ENCODE data around the gene NUDT9.
"Not testable (repeated sequence)": the region's sequence is repeated elsewhere in the genome, so short reads cannot be mapped to it uniquely, and the experiment has no call there.

The NUDT9 gene

GRCh38 chr4:87445964-87446363, 23.6 kb downstream of the NUDT9 start:
- Histone ChIP-seq H3K9me3 (ENCODE audit: control insufficient read depth in 5 of 5, low read length in 5 of 5) (no peaks in the 10 kb centered on the region), H3K9ac (ENCODE audit: low read length in 5 of 5) (no peak overlapping the region), H3K36me3 (ENCODE audit: control insufficient read depth in 5 of 5, insufficient read depth in 5 of 5, low read length in 5 of 5) (peaks cover 18 to 53% (median 33%) of the 10 kb centered on the region in 5 donors), H3K4me1 (ENCODE audit: control insufficient read depth in 5 of 5, insufficient read depth in 5 of 5, low read length in 5 of 5) (no peaks in the 10 kb centered on the region), H3K4me3 (ENCODE audit: low read depth in 1 of 5, low read length in 5 of 5) (no peak overlapping the region), H3K27me3 (ENCODE audit: control insufficient read depth in 5 of 5, insufficient read depth in 4 of 5, low read length in 5 of 5) (no peaks in the 10 kb centered on the region), H3K27ac (ENCODE audit: low read depth, low read length) (no peak overlapping the region)

DNA sequence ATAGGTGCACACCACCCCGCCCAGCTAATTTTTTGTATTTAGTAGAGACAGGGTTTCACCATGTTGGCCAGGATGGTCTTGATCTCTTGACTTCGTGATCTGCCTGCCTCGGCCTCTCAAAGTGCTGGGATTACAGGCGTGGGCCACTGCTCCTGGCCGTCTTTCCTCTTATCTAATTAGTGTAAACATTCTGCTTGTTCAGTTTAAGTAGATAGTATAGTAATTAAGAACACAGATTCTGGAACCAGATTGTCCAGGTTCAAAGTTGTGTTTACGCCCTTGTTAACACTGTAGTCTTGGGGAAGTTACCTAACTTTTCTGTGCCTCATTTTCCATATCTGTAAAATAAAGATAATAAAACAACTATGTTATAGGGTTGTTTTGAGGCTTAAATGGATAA, 24.0 kb downstream of the NUDT9 start:
- peaks cover 18 to 56% (median 37%) of the 10 kb centered on the region in 5 donors for H3K36me3 ChIP-seq (ENCODE audit: control insufficient read depth in 5 of 5, insufficient read depth in 5 of 5, low read length in 5 of 5)
- not testable (repeated sequence) for H3K27ac ChIP-seq (ENCODE audit: low read depth, low read length); H3K27me3 ChIP-seq (ENCODE audit: control insufficient read depth in 5 of 5, insufficient read depth in 4 of 5, low read length in 5 of 5); H3K9ac ChIP-seq (ENCODE audit: low read length in 5 of 5); H3K9me3 ChIP-seq (ENCODE audit: control insufficient read depth in 5 of 5, low read length in 5 of 5); H3K4me1 ChIP-seq (ENCODE audit: control insufficient read depth in 5 of 5, insufficient read depth in 5 of 5, low read length in 5 of 5); H3K4me3 ChIP-seq (ENCODE audit: low read depth in 1 of 5, low read length in 5 of 5)

GRCh38 chr4:87451537-87451936, 29.2 kb downstream of the NUDT9 start:
- Histone ChIP-seq H3K36me3 (ENCODE audit: control insufficient read depth in 5 of 5, insufficient read depth in 5 of 5, low read length in 5 of 5) (peaks cover 4 to 31% (median 19%) of the 10 kb centered on the region in 5 donors), H3K4me3 (ENCODE audit: low read depth in 1 of 5, low read length in 5 of 5) (no peak overlapping the region), H3K4me1 (ENCODE audit: control insufficient read depth in 5 of 5, insufficient read depth in 5 of 5, low read length in 5 of 5) (no peaks in the 10 kb centered on the region), H3K9ac (ENCODE audit: low read length in 5 of 5) (no peak overlapping the region), H3K27me3 (ENCODE audit: control insufficient read depth in 5 of 5, insufficient read depth in 4 of 5, low read length in 5 of 5) (no peaks in the 10 kb centered on the region), H3K27ac (ENCODE audit: low read depth, low read length) (no peak overlapping the region), H3K9me3 (ENCODE audit: control insufficient read depth in 5 of 5, low read length in 5 of 5) (no peaks in the 10 kb centered on the region)

GRCh38 chr4:87458913-87459312, 36.5 kb downstream of the NUDT9 start:
- Histone ChIP-seq H3K9ac (ENCODE audit: low read length in 5 of 5) (no peak overlapping the region), H3K27ac (ENCODE audit: low read depth, low read length) (no peak overlapping the region), H3K4me3 (ENCODE audit: low read depth in 1 of 5, low read length in 5 of 5) (no peak overlapping the region), H3K36me3 (ENCODE audit: control insufficient read depth in 5 of 5, insufficient read depth in 5 of 5, low read length in 5 of 5) (peaks cover 7 to 22% (median 20%) of the 10 kb centered on the region in 5 donors), H3K27me3 (ENCODE audit: control insufficient read depth in 5 of 5, insufficient read depth in 4 of 5, low read length in 5 of 5) (no peaks in the 10 kb centered on the region), H3K9me3 (ENCODE audit: control insufficient read depth in 5 of 5, low read length in 5 of 5) (no peaks in the 10 kb centered on the region), H3K4me1 (ENCODE audit: control insufficient read depth in 5 of 5, insufficient read depth in 5 of 5, low read length in 5 of 5) (no peaks in the 10 kb centered on the region)

- Histone ChIP-seq H3K27me3 (ENCODE audit: control insufficient read depth in 5 of 5, insufficient read depth in 4 of 5, low read length in 5 of 5) (no peaks in the 10 kb centered on the region), H3K9me3 (ENCODE audit: control insufficient read depth in 5 of 5, low read length in 5 of 5) (no peaks in the 10 kb centered on the region), H3K9ac (ENCODE audit: low read length in 5 of 5) (no peak overlapping the region), H3K36me3 (ENCODE audit: control insufficient read depth in 5 of 5, insufficient read depth in 5 of 5, low read length in 5 of 5) (peaks cover 7 to 17% (median 14%) of the 10 kb centered on the region in 5 donors), H3K4me3 (ENCODE audit: low read depth in 1 of 5, low read length in 5 of 5) (no peak overlapping the region), H3K27ac (ENCODE audit: low read depth, low read length) (no peak overlapping the region), H3K4me1 (ENCODE audit: control insufficient read depth in 5 of 5, insufficient read depth in 5 of 5, low read length in 5 of 5) (peaks cover 0 to 4% (median 0%) of the 10 kb centered on the region in 5 donors)
These were observed 38.9 kb downstream of the NUDT9 start for GRCh38 chr4:87461281-87461700.

- Histone ChIP-seq H3K4me1 (ENCODE audit: control insufficient read depth in 5 of 5, insufficient read depth in 5 of 5, low read length in 5 of 5) (peaks cover 0 to 4% (median 0%) of the 10 kb centered on the region in 5 donors), H3K9me3 (ENCODE audit: control insufficient read depth in 5 of 5, low read length in 5 of 5) (no peaks in the 10 kb centered on the region), H3K27me3 (ENCODE audit: control insufficient read depth in 5 of 5, insufficient read depth in 4 of 5, low read length in 5 of 5) (no peaks in the 10 kb centered on the region), H3K36me3 (ENCODE audit: control insufficient read depth in 5 of 5, insufficient read depth in 5 of 5, low read length in 5 of 5) (peaks cover 7 to 17% (median 14%) of the 10 kb centered on the region in 5 donors), H3K27ac (ENCODE audit: low read depth, low read length) (no peak overlapping the region), H3K9ac (ENCODE audit: low read length in 5 of 5) (no peak overlapping the region), H3K4me3 (ENCODE audit: low read depth in 1 of 5, low read length in 5 of 5) (no peak overlapping the region)
These were observed 39.7 kb downstream of the NUDT9 start for GRCh38 chr4:87462102-87462501.

GRCh38 chr4:87465739-87466366, 43.5 kb downstream of the NUDT9 start:
- Histone ChIP-seq H3K4me3 (ENCODE audit: low read depth in 1 of 5, low read length in 5 of 5) (no peak overlapping the region), H3K36me3 (ENCODE audit: control insufficient read depth in 5 of 5, insufficient read depth in 5 of 5, low read length in 5 of 5) (no peaks in the 10 kb centered on the region), H3K9me3 (ENCODE audit: control insufficient read depth in 5 of 5, low read length in 5 of 5) (no peaks in the 10 kb centered on the region), H3K9ac (ENCODE audit: low read length in 5 of 5) (no peak overlapping the region), H3K27ac (ENCODE audit: low read depth, low read length) (no peak overlapping the region), H3K4me1 (ENCODE audit: control insufficient read depth in 5 of 5, insufficient read depth in 5 of 5, low read length in 5 of 5) (peaks cover 0 to 4% (median 0%) of the 10 kb centered on the region in 5 donors), H3K27me3 (ENCODE audit: control insufficient read depth in 5 of 5, insufficient read depth in 4 of 5, low read length in 5 of 5) (no peaks in the 10 kb centered on the region)

DNA sequence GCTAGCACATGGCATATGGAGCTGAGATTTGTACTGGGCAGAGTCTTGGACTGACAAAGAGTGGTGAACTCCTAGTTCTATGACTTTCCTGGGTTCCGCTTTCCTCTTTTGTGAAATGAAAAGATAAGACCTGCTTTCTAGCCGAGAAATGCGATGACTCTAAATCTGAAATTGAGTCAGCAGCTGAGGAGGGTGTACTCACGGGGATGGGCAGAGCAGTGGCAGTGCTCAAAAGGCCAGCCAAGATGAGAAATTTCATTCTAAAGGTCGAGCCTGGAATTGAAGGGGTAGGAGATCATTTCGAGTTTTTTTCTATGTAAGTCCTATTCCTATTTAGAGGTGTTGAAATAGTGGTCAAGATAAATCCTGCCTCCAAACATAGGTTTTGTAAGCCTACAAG, 47.0 kb downstream of the NUDT9 start:
- H3K36me3 ChIP-seq (ENCODE audit: control insufficient read depth in 5 of 5, insufficient read depth in 5 of 5, low read length in 5 of 5) = peaks cover 0 to 13% (median 5%) of the 10 kb centered on the region in 5 donors
- peaks cover 0 to 4% (median 0%) of the 10 kb centered on the region in 5 donors for H3K4me1 ChIP-seq (ENCODE audit: control insufficient read depth in 5 of 5, insufficient read depth in 5 of 5, low read length in 5 of 5)
- no peak overlapping the region for H3K4me3 ChIP-seq (ENCODE audit: low read depth in 1 of 5, low read length in 5 of 5)
- H3K9ac ChIP-seq (ENCODE audit: low read length in 5 of 5) = no peak overlapping the region
- H3K27me3 ChIP-seq (ENCODE audit: control insufficient read depth in 5 of 5, insufficient read depth in 4 of 5, low read length in 5 of 5) = no peaks in the 10 kb centered on the region
- no peaks in the 10 kb centered on the region for H3K9me3 ChIP-seq (ENCODE audit: control insufficient read depth in 5 of 5, low read length in 5 of 5)
- no peak overlapping the region for H3K27ac ChIP-seq (ENCODE audit: low read depth, low read length)

- Histone ChIP-seq H3K27me3 (ENCODE audit: control insufficient read depth in 5 of 5, insufficient read depth in 4 of 5, low read length in 5 of 5) (no peaks in the 10 kb centered on the region), H3K36me3 (ENCODE audit: control insufficient read depth in 5 of 5, insufficient read depth in 5 of 5, low read length in 5 of 5) (peaks cover 0 to 44% (median 30%) of the 10 kb centered on the region in 5 donors), H3K4me3 (ENCODE audit: low read depth in 1 of 5, low read length in 5 of 5) (no peak overlapping the region), H3K27ac (ENCODE audit: low read depth, low read length) (no peak overlapping the region), H3K9me3 (ENCODE audit: control insufficient read depth in 5 of 5, low read length in 5 of 5) (no peaks in the 10 kb centered on the region), H3K9ac (ENCODE audit: low read length in 5 of 5) (no peak overlapping the region), H3K4me1 (ENCODE audit: control insufficient read depth in 5 of 5, insufficient read depth in 5 of 5, low read length in 5 of 5) (peaks cover 0 to 17% (median 0%) of the 10 kb centered on the region in 5 donors)
These were observed 54.6 kb downstream of the NUDT9 start for GRCh38 chr4:87476934-87477333.

- Histone ChIP-seq H3K9me3 (ENCODE audit: control insufficient read depth in 5 of 5, low read length in 5 of 5) (no peaks in the 10 kb centered on the region), H3K27me3 (ENCODE audit: control insufficient read depth in 5 of 5, insufficient read depth in 4 of 5, low read length in 5 of 5) (no peaks in the 10 kb centered on the region), H3K27ac (ENCODE audit: low read depth, low read length) (no peak overlapping the region), H3K4me3 (ENCODE audit: low read depth in 1 of 5, low read length in 5 of 5) (no peak overlapping the region), H3K9ac (ENCODE audit: low read length in 5 of 5) (no peak overlapping the region), H3K36me3 (ENCODE audit: control insufficient read depth in 5 of 5, insufficient read depth in 5 of 5, low read length in 5 of 5) (peaks cover 0 to 42% (median 29%) of the 10 kb centered on the region in 5 donors), H3K4me1 (ENCODE audit: control insufficient read depth in 5 of 5, insufficient read depth in 5 of 5, low read length in 5 of 5) (peaks cover 0 to 19% (median 0%) of the 10 kb centered on the region in 5 donors)
These were observed 56.4 kb downstream of the NUDT9 start for GRCh38 chr4:87478732-87479250.
